ENCODE measurements around the gene PODXL2. TPM values are rescaled to one million over a fixed set of nuclear protein-coding genes. Genes with fewer than 3 reads are reported as not detected.

The PODXL2 gene
- total RNA-seq, 1 experiment from 2014 or later, result 33.6 TPM

- ATAC-seq (no peak), DNase-seq (ENCODE audit: low spot score) (no peak)
- Mint-ChIP-seq H3K4me1 (peaks cover 2% of the 10 kb centered on the region; the same call in 1 of the 2 replicates), H3K4me3 (no peak overlapping the region), H3K36me3 (peaks cover 18% of the 10 kb centered on the region), H3K27ac (no peak overlapping the region), H3K27me3 (ENCODE audit: low read depth) (peaks cover 3% of the 10 kb centered on the region; the same call in 1 of the 2 replicates), H3K9me3 (peaks cover 8% of the 10 kb centered on the region)
- ChIA-PET POLR2A (no interaction called here), CTCF (interaction anchor here (1.6 to 2.5 kb wide), 3 partner anchors 12 to 92 kb away, joined by 3 to 8 read pairs (median 4); no protein-coding TSS in a partner anchor)
- TF ChIP-seq ZNF121 (CRISPR knock-in tag; IDR thresholded peaks at IDR 0.05) (no peak), ZBTB43 (CRISPR knock-in tag; IDR thresholded peaks at IDR 0.05) (no peak), FOXK1 (CRISPR knock-in tag; IDR thresholded peaks at IDR 0.05) (no peak), MYBL2 (CRISPR knock-in tag; IDR thresholded peaks at IDR 0.05) (no peak), ZNF396 (CRISPR knock-in tag; IDR thresholded peaks at IDR 0.05; ENCODE audit: borderline replicate concordance) (no peak), ELF4 (CRISPR knock-in tag; IDR thresholded peaks at IDR 0.05; ENCODE audit: low read depth) (no peak), FOXP4 (CRISPR knock-in tag; IDR thresholded peaks at IDR 0.05) (no peak), NR3C1 (CRISPR knock-in tag; conservative IDR thresholded peaks at IDR 0.05; ENCODE audit: low read depth) (no peak), ATF2 (CRISPR knock-in tag; IDR thresholded peaks at IDR 0.05; ENCODE audit: borderline replicate concordance, low read depth) (no peak), CTCF (IDR thresholded peaks at IDR 0.05) (no peak), E2F4 (CRISPR knock-in tag; IDR thresholded peaks at IDR 0.05; ENCODE audit: borderline replicate concordance, low read depth) (no peak), ZNF425 (CRISPR knock-in tag; conservative IDR thresholded peaks at IDR 0.05) (no peak), GABPB1 (CRISPR knock-in tag; IDR thresholded peaks at IDR 0.05) (no peak), ERG (CRISPR knock-in tag; IDR thresholded peaks at IDR 0.05) (no peak), ATF6 (CRISPR knock-in tag; IDR thresholded peaks at IDR 0.05) (no peak)
These were observed 38.2 kb downstream of the PODXL2 start for GRCh38 chr3:127667119-127667681.
